Glomerular visceral epithelial cell (primary cell): ENCODE data around the gene AGAP1.

Experiments used
- DNase-seq: peaks from one replicate; pipeline ENCODE4 v3.0.0-alpha.2; 2016; ENCODE audit errors: extremely low spot score

AGAP1 gene

GRCh38 chr2:235493775-235494715 is at the start of gene AGAP1:
Gene AGAP1 (plus strand): TSS chr2:235494043.
- DNase-seq: peak; percentile 94

- no peak for DNase-seq
These were observed 49.7 kb upstream of the AGAP1 start for GRCh38 chr2:235444101-235444597.

GRCh38 chr2:235445116-235445515 is 48.7 kb upstream of the AGAP1 start:
- no peak for DNase-seq

GRCh38 chr2:235446082-235446481 is 47.8 kb upstream of the AGAP1 start:
- DNase-seq: no peak

DNA sequence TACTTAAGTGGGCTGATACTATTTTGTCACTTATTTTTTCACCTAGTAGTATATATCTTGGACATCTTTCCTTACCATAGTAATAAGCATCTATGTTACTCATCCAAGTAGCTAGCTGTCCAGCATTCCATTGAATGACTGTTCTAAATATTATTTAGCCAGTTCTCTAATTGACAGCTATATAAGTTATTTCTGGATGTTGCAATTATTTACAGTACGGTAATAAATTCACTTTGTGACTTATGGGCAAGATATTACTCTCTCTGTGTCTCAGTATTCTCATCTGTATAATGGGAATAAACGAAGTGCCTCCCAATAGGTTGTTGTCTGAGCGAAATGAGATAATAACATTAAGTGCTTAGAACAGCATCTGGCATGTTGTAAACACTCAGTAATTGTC is 46.6 kb upstream of the AGAP1 start:
- DNase-seq: no peak

- DNase-seq: no peak
These were observed 44.3 kb upstream of the AGAP1 start for GRCh38 chr2:235449568-235449967.

- DNase-seq: no peak
These were observed 40.2 kb upstream of the AGAP1 start for GRCh38 chr2:235453605-235454151.

DNA sequence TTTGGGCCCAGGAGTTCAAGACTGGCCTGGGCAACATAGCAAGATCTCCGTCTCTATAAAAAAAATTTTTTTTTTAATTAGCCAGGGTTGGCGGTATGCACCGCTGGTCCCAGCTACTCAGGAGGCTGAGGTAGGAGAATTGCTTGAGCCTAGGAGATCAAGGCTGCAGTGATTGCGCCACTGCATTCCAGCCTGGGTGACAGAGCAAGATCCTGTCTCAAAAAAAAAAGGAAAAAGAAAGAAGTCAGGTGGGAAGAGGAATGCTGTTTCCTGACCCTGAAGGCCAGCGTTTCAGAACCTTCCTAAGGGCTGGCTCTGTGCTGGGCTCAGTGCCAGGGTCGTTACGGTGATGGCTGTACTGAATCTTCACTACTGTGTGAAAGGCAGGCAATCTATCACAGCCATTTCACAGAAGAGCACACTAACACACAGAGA is 35.0 kb upstream of the AGAP1 start:
- DNase-seq: peak; percentile 71

DNA sequence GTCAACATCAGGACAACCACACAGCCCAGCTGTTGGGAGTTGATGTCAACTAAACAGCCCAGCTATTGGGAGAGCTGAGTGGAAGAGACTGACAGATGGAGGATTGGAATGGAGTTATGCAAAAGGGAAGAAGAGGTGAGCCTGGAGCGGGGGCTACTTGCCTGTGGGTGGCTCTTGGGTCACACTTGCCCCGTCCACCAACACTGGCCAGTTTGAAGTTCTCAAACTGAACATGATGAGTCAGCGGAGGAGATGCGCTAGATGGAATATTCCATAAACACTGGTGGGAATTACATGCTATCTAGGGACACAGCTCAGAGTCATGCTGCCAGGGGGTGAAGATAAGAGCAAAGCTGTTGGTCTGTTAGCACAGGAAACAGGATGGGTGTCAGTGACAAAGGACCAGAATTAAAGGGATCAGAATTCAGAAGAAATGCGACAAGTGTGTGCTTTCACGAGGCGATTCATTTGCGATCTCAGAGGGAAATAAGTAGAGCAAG is 33.2 kb upstream of the AGAP1 start:
- DNase-seq: no peak

DNA sequence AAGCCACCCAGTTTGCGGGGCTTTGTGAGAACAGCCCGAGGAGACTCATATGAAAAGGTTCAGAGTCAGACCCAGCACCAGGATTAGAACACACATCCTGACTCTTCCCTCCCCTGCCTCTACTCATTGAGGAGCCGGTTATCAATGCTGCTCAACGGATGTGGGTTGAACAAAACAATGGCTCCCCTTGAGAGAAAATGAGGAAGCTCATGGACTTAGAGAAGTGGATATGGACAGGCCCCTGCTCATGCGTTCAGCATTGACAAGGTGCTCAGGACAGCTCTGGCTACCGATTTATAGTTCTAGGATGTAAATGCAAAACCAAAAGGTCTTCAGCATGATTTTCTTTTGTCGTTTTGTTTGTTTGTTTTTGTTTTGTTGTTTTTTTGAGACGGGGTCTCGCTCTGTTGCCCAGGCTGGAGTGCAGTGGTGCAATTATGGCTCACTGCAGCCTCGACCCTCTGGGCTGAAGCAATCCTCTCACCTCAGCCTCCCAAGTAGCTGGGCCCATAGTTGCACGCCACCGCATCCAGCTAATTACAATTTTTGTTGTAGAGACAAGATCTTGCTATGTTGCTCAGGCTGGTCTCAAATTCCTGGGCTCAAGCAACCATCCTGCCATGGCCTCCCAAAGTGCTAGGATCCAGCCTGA is 32.0 kb upstream of the AGAP1 start:
- no peak for DNase-seq

- DNase-seq: no peak
These were observed 31.4 kb upstream of the AGAP1 start for GRCh38 chr2:235462415-235462790.

- no peak for DNase-seq
These were observed 29.9 kb upstream of the AGAP1 start for GRCh38 chr2:235463893-235464292.

DNA sequence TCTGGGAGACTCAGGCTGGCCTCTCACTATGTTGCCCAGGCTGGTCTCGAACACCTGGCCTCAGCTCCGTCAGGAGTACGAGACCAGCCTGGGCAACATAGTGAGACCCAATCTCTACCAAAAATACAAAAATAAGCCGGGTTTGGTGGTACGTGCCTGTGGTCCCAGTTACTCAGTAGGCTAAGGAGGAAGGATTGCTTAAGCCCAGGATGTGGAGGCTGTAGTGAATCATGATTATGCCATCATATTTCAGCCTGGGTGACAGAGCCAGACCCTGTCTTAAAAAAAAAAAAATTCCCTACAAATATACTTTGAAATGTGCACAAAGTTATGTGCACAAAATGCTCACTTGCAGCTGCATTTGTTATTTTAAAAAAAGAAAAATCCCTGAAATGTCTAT is 26.3 kb upstream of the AGAP1 start:
- DNase-seq: no peak

DNA sequence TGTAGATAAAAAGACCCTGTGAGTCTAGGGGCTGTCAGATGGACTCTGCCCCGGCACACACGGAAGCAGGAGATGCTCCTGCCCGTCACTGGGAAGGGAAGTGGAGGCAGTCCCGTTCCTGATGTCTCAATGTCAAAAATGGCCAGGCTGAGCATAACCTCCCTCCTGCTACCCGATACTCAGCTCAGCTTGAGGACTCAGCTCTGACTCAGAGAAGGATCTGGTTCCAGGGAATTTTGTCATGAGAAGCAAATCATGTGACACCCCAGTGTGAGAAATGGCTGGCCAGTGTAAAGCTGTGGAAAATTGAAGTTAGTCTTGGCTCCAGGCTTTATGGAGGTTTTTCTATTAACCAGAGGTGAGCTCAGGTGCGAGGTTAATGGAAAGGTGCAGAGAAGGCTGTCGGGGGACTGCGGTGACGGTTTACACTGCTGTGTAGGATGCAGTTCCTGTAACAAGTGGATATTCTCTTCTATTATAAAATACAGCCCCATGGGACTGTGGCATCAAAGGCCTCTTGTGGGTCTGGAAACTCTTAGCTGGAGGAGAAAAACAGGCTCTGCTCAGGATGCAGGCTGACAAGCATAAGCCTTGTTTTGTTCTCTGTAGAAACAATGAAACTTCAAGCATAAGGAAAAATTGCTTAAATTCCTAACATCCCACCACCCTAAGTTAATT is 24.7 kb upstream of the AGAP1 start:
- DNase-seq: peak; percentile 69

- no peak for DNase-seq
These were observed 22.6 kb upstream of the AGAP1 start for GRCh38 chr2:235471186-235471747.

DNA sequence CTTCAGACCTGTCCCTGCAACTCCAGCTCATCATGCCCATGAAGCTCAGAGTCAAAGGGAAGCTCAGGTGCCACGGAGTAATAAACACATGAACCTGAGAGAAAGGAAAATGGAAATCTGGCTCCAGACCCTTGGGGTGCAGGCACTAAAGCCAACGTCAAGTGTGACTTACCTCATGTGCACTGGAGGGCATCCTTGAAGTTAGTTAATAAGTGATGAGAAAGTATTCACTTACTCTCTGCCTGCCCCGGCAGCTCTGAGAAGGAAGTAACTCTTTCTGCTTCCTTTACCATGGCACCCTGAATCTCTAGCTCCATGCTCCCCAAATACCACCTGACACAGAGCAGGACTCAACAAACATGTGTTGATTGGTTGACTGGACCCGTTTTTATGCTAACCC is 21.4 kb upstream of the AGAP1 start:
- peak; percentile 62 for DNase-seq

DNA sequence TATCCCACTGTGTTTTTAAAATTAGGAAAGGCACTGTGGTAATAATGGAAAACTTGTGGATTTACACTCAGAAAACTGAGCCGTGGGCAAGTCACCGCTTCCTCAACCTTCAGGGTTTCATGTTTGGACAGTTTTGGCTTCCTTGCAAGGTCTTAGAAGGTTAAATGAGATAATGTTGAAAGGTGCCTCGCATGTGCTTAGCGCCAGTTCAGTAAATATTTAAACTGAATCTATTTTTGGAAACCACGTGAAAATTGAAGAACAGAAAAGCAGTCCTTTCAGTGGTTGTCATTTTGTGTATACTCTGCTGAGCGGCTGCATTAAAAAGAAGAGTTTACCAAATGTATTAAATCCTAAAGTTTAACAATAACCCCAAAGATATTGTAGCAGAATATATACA is 15.2 kb upstream of the AGAP1 start:
- no peak for DNase-seq

- no peak for DNase-seq
These were observed 14.2 kb upstream of the AGAP1 start for GRCh38 chr2:235479604-235480003.

GRCh38 chr2:235480614-235481013 is 13.2 kb upstream of the AGAP1 start:
- DNase-seq: no peak

DNA sequence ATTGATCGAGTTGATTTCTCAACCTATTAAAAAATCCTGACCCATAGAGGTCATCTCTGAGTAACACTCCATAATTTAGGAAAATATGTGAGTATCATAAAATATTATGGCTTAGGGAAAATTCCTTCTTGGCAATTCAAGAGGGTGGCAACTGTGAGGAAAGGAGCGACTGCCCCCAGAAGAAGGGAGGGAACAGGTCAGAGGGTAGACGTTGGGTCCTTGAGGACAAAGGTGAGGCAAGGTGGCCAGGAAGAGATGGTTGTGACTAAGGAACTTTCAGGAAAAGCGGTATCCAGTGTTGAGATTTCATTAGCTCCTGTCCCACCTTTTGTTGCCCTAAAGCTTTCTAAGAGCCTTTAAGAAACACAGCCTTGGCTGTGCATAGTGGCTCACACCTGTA is 10.5 kb upstream of the AGAP1 start:
- no peak for DNase-seq

GRCh38 chr2:235485362-235485761 is 8.5 kb upstream of the AGAP1 start:
- no peak for DNase-seq

DNA sequence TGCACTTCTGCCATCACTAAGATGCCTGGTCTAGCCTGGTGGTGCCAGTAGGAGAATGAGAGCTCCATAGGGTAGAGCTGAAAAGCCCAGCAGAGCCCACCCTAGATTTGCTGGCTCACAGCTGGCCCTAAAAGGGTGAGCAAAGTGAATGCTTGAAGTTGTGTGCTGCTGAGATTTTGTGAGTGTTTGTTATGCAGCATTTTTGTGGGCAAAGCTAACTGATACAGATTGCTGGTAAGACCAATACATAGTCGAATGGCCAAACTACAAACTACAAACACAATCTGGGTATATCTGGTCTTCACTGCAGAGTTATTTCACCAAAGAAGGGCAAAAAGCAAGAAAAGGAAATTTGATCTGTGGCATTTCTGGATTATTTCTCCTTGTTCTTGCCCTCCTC is 7.1 kb upstream of the AGAP1 start:
- DNase-seq: no peak
